Epithelial cell of proximal tubule (primary cell): Measurements from ENCODE around the gene RTL1. TPM values are rescaled to one million over a fixed set of nuclear protein-coding genes. Genes with fewer than 3 reads are reported as not detected.

Experiments
- DNase-seq: peaks from one replicate; pipeline ENCODE4 v3.0.0-alpha.2; 2011; ENCODE audit warnings: low read depth
- H3K4me3 ChIP-seq: 2 replicates; pipeline ENCODE4 v1.5.1; 2011; ENCODE audit warnings: low read depth, mild to moderate bottlenecking, low read length
- total RNA-seq: library from RNA; depleted of rRNA; stranded (reverse); fragments of >200 nt; gene quantifications from 2 replicates; pipeline ENCODE4 v1.2.3, GENCODE V29; 2015
- TF ChIP-seq, protein P1 (sequence below): conservative IDR thresholded peaks from 2 replicates; pipeline ENCODE4 v1.5.1; 2012; ENCODE audit warnings: low read depth, mild to moderate bottlenecking, low read length

Gene RTL1
- total RNA-seq, 1 donor from 2014 or later: 0.06 TPM

- no peak overlapping the region for H3K4me3 ChIP-seq
- DNase-seq: no peak
- TF ChIP-seq, protein P1, sequence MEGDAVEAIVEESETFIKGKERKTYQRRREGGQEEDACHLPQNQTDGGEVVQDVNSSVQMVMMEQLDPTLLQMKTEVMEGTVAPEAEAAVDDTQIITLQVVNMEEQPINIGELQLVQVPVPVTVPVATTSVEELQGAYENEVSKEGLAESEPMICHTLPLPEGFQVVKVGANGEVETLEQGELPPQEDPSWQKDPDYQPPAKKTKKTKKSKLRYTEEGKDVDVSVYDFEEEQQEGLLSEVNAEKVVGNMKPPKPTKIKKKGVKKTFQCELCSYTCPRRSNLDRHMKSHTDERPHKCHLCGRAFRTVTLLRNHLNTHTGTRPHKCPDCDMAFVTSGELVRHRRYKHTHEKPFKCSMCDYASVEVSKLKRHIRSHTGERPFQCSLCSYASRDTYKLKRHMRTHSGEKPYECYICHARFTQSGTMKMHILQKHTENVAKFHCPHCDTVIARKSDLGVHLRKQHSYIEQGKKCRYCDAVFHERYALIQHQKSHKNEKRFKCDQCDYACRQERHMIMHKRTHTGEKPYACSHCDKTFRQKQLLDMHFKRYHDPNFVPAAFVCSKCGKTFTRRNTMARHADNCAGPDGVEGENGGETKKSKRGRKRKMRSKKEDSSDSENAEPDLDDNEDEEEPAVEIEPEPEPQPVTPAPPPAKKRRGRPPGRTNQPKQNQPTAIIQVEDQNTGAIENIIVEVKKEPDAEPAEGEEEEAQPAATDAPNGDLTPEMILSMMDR: no peak
Observed at GRCh38 chr14:100903134-100903468, 421 bp downstream of the RTL1 start.

GRCh38 chr14:100902295-100903133, 1.0 kb downstream of the RTL1 start:
- no peak overlapping the region for H3K4me3 ChIP-seq
- TF ChIP-seq, protein P1: peak; percentile 41
- DNase-seq: no peak

DNA sequence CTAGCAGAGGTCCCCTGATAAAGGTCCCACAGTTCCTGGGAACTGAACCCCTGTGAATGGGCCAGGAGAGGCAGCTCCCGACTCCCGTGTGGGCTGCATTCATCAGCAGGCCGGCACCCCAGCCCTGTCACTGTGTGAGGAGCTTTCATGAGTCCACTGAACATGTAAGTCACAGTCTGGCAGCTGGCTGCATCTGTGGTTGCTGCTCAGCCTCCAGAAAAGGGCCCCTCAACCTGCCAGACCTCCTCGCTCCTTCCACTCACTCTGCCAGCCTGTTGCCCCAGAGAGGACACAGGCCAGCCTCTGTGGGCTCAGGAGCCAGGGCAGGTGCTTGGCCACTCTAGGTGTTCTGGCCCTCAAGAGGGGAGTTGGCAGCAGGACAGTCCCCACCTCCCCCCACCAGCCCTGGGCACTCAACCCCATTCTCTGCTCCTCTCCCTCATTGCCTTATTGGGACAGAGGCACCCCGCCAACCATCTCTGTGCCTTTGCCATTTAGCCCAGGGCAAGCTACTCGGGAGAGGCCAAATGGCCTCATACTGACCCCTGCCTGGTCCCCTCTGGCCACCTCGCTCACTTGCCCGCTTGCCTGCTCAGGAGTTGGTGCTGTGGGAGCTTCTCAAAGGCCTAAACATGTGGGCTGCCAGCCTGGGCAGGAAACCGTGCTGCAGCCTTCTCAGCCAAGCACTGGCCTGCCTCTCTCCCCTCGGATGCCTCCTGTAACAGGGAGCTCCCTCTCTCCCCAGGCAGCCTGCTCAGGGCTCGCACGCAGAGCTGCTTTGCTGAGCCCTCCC, 1.9 kb downstream of the RTL1 start:
- DNase-seq: no peak
- H3K4me3 ChIP-seq: no peak overlapping the region
- TF ChIP-seq, protein P1: no peak

GRCh38 chr14:100900837-100901390, 2.6 kb downstream of the RTL1 start:
- DNase-seq: no peak
- no peak overlapping the region for H3K4me3 ChIP-seq
- TF ChIP-seq, protein P1: peak; percentile 52

- no peak for DNase-seq
- TF ChIP-seq, protein P1: no peak
- no peak overlapping the region for H3K4me3 ChIP-seq
Observed at GRCh38 chr14:100899884-100900771, 3.4 kb downstream of the RTL1 start.

- TF ChIP-seq, protein P1: no peak
- H3K4me3 ChIP-seq: no peak overlapping the region
- no peak for DNase-seq
Observed at GRCh38 chr14:100898935-100899883, 4.3 kb downstream of the RTL1 start.
